SKM-1 (cell line): Measurements from ENCODE around the gene GPR31.
"Not testable (repeated sequence)": the region's sequence is repeated elsewhere in the genome, so short reads cannot be mapped to it uniquely, and the experiment has no call there.

Experiments
- DNase-seq: peaks from one replicate; lab custom pipeline; 2025; ENCODE audit not compliant: unreplicated experiment; lab: John Stamatoyannopoulos, UW

The GPR31 gene

DNA sequence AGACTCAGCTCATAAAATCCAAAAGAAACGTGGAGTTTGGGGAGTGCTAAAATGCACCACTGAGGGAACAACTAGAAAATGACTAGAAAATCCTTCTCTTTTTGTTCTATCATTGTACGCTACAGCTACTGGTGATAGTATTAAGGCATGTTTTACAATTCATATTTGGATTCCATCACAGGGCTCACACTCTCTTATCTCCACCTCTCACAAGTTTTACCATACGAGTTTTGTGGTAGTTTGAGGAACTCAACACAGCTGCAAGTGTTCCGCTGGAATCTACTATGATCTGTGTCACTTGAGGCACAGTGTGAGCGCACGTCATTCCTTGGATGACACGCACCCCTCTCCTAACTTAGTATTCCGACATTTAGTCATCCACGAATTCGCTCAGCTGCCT is 9.9 kb upstream of the GPR31 start:
- not testable (repeated sequence) for DNase-seq

DNA sequence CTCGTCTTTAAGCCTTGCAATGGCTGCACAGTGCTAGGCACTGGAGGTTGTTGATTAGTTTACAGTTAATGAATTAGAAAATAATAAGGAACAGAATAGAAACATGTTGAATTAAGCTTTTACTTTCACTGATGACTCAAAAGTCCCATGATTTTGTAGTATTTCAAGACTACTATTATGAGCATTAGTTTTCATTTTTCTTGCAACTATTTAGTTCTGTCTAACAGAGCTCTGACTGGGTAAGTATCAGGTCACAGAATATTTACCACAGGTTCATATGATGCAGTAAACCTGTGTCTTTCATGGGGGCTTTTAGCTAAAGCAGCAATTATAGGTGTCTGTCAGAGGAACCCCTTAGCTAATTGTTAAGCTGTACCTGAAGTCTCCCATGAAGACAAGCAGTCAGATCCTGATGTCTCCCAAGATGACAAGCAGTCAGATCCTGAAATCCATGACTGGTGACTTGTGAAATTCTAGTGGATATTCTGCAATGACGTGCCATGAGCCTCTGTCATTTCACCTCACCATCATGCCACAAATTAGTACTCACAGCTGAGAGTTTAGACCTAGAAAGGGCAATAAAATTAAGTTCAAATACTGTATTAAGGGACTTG is 8.2 kb upstream of the GPR31 start:
- DNase-seq, result no peak

DNA sequence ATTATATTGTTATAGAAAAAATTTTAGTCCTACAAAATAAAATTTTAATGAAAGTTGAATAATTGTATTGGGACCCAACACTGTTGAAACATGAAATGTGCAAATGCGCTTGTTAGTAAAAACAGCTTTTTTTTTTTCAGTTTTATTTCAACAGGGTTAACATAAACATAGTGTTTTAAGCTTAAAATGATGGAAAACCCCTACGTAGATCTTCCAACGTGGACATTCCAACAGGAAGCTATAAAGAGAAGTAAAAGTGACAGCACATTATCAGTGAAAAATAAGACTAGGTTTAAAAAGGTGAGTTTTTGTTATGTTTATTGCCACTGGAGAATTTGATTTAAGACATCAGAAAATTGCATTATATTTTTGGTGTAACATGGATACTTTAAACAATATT is 6.5 kb upstream of the GPR31 start:
- no peak for DNase-seq

DNA sequence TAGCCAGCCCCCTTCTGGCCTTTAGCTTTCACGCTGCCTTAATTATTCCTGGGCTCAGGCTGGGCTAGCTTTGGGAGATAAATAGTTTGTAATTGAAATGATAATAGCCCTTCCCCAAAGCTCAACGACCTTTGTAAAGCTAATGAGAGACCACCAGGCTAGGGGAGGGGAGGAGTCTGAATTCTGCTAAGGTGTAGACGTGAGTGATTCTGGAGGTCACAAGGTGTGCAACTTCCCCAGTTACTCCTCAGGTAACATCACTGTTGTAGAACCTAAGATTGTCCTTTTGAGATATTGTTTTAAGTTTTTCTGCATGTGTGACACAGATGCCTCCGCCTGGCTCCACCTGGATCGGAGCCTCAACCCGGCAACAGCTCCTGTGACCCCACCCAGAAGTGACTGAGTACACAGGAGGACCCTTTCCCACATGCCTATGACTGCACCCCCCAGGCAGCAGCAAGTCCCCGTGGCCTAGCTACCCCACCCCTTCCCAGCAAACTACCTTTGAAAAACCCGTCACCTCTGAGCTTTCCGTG is 5.8 kb upstream of the GPR31 start:
- DNase-seq, result no peak

DNA sequence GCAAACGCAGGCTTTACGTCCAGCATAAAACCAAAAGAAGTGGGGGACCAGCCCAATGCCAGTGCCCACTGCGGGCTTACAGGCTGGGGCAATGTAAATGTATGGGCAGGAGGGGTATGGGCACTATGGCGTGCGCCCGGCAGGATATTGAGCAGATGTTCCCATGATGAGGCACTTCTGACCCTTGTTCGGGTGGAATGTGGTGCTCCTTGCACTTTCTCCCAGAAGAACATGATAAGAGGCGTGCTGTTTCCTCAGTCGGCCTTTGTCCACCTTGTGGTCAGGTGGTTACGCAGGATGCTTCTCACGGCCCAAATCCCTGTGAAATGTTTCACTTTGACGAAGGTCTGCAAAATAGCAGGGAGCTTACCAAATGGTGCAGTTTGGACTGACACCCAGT is 4.8 kb upstream of the GPR31 start:
- no peak for DNase-seq

DNA sequence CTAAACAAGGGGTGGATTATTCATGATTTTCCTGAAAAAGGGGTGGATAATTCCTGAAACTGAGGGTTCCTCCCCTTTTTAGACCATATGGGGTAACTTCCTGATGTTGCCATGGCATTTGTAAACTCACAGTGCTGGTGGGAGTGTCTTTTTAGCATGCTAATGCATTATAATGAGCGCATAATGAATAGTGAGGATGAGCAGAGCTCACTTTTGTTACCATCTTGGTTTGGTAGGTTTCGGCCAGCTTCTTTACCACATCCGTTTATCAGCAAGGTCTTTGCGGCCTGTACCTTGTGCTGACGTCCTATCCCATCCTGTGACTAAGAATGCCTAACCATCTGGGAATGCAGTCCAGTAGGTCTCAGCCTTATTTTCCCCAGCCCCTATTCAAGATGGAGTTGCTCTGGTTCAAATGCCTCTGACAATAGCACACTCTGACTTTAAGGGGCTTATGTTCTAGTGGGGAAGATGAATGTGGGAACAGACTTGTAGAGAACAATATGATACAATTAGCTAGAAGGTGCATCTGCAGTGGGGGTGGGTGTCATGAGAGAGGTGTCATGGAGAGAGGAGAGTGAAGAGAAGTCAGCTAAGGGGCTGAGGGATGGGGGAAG is 4.2 kb upstream of the GPR31 start:
- no peak for DNase-seq

DNA sequence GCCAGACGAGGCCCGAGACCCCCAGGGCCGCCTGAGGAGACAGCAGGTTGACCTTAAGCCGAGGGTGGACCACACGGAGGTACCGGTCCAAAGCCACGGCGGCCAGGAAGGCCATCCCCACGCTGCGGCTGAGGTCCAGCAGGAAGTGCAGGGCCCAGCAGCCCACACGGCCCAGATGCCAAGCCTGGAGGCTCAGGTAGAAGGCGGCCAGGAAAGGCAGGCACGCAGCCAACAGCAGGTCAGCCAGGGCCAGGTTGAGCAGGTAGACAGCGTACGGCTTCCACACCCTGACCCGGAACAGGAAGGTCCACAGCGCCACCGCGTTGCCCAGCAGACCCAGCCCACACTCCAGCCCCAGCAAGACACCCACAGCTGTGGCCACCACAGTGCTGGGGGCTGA is 366 bp downstream of the GPR31 start:
- no peak for DNase-seq

DNA sequence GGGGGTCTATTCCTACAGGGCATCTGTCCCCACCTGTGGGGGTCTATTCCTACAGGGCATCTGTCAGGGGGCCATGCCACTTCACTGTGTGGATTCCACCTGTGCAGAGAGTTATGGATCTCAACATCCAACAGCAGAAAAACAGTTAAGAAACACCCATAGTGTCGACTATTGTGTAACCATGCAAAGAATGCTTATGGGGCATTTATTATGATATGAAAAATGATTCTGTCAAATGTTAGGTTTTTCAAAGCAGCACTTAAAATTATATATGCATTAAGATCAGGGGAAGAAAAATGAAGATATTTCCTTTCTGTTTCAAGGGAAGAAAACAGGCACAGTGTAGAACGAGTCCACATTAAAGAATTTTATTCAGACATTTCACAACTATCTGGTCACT is 2.9 kb downstream of the GPR31 start:
- no peak for DNase-seq

DNA sequence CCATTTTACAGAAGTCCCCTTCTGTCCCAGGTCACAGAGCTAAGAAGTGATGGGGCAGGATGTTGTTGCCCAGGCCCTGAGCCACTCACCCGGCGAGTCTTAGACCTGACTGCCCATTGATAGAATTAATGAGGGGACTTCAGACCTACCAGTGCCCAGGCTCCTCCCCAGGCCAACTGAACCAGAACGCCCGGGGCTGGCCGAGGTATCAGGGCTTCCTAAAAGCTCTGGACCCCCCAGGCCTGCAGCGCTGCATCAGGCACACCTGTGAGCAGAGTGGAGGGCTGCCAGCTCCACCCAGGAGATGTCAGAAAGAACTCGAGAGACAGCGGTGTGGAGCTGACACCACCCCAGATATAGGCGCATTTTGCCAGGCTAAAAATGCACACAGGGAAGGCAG is 3.5 kb downstream of the GPR31 start:
- DNase-seq, result no peak

DNA sequence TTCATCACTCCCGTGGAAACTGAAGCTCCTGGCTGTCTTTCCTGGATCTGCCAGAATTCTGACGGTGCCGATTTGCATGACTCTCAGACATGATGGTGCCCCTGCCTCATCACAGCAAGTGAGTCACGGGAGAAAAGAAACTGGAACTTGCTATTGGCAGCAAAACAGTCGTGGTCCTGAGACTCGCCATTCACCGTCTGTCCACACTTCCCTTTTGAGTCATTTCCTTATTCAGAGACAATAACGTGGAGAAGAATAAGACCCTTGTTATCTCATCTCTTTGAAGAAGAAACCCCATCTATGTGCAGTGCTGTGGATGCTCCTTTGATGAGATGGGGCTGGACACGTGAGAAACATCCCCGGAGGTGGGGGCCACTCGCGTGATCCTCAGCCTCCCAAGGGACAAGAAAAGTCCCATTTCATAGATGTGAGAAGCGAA is 4.2 kb downstream of the GPR31 start:
- DNase-seq, result no peak

DNA sequence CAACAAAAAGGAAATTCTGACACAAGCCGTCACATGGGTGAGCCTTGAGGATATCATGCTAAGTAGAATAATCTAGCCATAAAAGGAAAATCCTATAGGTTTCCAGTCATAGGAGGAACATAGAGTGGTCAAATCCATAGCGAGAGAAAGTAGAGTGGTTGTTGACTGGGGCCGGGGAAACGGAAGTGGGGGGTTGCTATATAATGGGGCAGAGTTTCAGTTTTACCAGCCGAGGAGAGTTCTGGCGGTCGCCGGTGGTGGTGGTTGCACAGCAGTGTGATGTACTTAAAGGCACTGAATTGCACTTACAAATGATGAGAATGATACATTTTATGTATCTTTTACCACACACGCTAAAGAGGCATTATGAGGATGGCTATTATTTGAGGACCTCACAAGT is 4.9 kb downstream of the GPR31 start:
- DNase-seq, result no peak

DNA sequence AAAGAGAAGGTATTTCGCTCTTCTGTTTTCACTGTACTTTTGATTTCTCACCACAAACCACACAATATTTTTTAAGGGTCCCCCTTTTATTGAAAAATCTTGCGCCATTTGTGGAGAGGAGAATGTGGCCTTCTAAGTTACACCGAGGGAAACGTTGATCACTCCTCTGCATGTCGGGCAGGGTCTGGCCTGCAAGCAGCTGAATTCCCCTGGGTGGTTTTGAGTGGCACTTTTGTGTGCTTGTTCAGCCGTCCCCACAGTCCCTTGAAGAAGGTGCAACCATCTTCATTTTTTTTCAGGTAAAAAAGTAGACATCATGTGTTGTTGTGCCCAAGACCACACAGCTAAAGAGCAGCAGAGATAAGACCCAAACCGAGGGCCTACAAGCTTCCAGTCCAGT is 6.1 kb downstream of the GPR31 start:
- DNase-seq, result no peak

DNA sequence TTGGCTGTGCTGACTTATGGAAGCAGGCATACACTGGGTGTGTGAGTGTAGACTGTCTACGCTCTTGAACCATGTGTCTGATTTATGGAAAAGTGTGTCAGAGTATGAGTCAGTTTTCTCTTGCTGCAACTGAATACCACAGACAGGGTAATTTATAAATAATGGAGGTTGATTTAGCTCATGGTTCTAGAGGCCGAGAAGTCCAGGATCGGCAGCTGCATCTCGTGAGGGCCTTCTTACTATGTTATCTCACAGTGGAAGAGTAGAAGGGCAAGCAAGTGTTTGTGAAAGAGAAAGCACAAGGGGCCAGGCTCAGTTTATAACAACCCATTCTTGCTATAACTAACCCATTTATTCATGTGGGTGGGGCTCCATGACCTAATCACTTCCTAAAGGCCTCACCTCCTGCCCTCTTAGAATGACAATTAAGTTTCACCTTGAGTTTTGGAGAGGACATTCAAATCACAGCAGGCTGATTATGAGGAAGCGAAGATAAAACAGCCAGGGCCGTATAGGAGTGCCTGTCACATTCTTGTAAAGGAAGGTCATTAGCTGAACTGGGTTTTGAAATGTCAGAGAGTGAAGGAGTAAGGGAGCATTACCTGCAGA is 6.7 kb downstream of the GPR31 start:
- DNase-seq, result no peak

DNA sequence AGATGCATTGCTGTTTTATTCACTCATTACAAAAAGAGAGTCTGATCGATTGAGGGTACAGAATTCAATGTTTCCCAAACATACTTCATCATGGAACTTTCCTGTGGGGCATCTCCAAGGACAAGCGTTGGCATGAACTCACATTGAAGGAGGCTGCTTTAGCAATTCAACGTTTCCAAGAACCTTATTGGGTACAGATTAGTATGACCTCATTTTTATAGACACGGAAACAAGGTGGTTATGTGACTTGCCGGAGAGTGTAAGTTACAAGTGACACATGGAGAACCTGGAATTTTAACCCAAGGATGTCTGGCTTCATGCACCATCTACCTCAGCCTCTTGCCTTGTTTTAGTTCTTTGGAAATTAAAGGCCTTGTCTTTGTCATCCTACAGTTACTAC is 8.8 kb downstream of the GPR31 start:
- no peak for DNase-seq

DNA sequence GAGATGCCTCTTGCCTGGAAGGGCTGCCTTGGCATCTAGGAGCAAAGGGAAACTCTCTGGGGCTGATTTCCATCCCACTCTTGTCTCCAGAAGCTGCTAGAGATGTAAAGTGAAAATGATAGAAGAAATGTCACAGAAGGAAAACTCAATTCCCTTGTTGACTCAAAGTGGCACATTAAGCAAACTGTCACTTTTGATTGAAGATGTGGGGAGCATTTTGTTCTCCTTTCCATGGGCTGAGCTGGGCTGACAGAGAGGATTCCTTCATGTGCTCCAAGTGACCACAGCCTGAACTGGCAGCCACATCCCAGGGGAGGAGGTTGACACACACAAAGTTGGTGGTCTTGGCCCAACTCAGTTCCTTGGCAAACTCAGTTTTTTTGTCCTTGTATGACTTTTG is 9.8 kb downstream of the GPR31 start:
- DNase-seq, result no peak

DNA sequence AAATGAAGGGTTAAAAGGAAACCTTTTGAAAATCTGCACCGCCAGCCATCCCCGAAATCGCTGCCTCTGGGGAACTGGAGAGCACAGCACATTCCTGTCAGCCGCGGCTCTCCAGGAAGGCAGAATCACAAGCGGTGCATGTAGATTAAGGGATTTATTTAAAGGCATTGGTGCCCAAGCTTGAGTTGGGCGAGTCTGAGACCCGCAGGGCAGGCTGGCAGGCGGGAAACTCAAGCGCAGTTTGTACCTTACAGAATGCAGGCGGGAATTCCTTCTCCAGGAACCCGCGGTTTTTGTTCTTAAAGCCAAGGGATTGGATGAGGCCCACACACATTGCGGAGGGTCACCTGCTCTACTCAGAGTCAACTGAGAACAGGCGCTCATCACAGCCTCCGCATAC is 10.8 kb downstream of the GPR31 start:
- DNase-seq, result no peak

DNA sequence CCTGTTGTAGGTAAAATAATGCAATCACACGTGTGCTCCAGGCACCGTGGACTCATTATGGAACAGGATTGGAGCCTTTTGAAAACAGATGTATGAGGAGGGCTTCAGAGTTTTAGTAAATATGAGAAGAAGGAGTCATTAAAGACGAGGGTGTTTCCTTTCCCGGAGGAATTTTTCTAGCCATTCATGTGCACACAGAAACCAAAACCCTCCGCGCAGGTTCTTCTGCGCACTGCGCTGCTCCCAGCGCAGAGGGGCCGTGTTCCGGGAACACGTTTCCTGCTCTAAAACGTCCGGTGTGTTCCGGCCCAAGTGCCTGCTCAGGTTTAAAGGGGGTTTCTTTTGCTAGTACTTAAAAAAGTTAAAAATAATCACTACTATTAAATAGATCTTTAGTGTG is 11.6 kb downstream of the GPR31 start:
- DNase-seq, result no peak

DNA sequence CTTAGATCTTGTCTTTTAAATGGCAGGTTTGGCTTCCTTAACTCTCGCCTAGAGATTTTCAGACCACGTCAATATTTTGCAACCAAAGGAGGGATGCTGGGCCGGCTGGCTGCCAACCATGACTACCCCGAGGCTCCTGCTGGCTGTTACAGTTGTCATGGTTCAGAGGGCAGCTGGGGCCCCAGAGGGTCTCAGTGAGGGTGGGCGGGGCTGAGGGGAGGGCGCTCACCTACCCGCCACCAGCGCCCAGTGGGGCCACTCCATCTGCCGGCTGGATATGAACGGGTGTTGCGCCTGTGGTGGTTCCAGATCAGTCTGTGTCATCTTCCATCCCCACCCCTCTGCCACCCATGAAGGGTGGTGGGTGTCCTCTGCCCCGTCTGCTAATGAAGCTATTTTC is 12.3 kb downstream of the GPR31 start:
- DNase-seq, result no peak

DNA sequence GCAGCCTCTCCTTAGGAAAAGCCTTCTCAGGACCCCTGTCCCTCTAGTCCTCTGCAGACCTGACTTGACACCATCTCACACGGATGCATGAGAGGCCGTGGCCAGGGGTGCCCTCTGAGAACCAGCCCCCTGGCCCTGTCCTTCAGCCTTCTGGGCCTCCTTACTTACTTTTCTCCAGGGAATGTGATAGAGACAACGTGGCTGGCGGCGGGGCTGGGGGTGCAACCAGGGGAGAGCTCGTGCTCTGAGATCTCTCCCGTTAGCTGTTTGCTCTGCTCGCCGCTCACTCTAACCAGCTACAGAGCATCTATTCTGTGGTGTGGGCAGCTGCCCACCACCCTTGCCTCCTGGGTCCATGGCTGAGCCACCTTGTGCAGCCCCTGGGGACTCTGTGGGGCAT is 14.7 kb downstream of the GPR31 start:
- no peak for DNase-seq

DNA sequence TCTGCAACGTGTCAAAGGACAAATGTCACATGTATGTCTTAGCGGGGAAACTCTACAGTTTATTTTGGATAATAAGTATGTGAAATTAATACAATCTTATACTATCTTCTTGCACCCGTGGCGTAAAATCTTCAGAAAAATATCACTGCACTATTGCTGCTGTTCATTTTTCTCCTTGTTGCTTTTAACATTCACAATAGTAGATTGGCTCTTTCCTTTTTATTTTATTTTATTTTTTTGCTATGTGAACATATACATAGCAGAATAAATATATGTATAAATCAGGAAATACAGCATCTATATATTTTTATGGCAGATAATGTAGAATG is 15.4 kb downstream of the GPR31 start:
- DNase-seq, result no peak

DNA sequence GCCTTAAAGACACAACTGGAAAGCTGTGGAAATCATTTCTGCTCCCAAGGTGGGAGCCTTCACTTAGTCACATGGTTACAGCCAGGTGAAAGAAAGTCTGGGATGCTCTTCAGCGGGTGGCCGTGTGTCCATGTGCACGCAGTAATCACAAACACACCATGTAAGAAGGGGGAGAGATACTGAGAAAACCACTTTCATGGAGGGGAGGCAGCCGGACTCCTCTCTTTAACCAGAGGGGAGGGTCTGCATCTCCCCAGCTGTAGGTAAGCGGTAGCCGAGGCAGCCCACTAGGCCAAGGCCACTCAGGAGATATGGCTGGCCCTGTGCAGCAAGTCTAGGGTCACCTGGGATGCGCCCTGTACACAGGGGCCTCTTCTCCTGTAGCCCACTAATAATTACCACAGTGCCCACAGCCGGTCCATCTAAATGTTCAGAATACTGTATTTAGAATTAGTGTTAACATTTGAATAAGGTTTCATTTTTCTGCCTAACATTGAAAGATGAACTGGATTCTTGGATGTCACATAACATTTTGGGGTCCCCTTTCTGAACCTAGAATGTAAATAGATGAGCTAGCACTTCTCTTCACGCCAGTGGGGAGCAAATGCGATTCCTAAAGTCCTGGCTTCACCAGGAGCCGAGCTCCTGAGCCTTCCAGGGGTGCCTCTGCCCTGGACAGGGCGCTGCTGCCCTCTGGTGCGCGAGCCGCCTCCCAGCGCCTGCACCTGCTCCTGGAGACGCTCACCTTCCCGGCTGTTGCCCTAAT is 15.9 kb downstream of the GPR31 start:
- DNase-seq, result no peak
